Measurements from ENCODE around the gene TPK1. TPM values are rescaled to one million over a fixed set of nuclear protein-coding genes. Genes with fewer than 3 reads are reported as not detected.

The TPK1 gene
- polyA plus RNA-seq, 1 of the 3 experiments (the other 2 are of a cell fraction), result 3.3 TPM

DNA sequence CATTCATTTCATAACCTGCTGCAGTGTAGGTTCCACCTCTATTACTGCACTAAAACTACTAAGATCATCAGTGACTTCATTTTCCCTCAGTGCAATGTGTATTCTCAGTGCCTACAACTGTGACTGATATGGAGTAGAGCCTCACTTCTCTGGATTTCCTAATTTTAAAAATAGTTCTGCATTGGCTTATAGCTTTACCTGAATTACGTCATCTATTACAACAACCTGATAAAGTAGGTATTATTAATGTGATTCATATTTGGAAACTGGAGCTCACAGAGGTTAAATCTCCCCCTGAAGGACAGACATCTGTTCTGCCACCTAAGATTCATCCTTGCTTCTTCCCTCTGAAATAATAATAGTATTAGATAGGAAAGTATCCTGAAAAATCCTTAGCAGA is 361.5 kb downstream of the TPK1 start (continued):
- TF ChIP-seq, protein P1, sequence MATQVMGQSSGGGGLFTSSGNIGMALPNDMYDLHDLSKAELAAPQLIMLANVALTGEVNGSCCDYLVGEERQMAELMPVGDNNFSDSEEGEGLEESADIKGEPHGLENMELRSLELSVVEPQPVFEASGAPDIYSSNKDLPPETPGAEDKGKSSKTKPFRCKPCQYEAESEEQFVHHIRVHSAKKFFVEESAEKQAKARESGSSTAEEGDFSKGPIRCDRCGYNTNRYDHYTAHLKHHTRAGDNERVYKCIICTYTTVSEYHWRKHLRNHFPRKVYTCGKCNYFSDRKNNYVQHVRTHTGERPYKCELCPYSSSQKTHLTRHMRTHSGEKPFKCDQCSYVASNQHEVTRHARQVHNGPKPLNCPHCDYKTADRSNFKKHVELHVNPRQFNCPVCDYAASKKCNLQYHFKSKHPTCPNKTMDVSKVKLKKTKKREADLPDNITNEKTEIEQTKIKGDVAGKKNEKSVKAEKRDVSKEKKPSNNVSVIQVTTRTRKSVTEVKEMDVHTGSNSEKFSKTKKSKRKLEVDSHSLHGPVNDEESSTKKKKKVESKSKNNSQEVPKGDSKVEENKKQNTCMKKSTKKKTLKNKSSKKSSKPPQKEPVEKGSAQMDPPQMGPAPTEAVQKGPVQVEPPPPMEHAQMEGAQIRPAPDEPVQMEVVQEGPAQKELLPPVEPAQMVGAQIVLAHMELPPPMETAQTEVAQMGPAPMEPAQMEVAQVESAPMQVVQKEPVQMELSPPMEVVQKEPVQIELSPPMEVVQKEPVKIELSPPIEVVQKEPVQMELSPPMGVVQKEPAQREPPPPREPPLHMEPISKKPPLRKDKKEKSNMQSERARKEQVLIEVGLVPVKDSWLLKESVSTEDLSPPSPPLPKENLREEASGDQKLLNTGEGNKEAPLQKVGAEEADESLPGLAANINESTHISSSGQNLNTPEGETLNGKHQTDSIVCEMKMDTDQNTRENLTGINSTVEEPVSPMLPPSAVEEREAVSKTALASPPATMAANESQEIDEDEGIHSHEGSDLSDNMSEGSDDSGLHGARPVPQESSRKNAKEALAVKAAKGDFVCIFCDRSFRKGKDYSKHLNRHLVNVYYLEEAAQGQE (IDR thresholded peaks at IDR 0.05; ENCODE audit: low read depth, low read length), result no peak
- TF ChIP-seq POLR2AphosphoS5 (IDR thresholded peaks at IDR 0.05; ENCODE audit: low read depth, low read length), result no peak
- TF ChIP-seq, protein P2, sequence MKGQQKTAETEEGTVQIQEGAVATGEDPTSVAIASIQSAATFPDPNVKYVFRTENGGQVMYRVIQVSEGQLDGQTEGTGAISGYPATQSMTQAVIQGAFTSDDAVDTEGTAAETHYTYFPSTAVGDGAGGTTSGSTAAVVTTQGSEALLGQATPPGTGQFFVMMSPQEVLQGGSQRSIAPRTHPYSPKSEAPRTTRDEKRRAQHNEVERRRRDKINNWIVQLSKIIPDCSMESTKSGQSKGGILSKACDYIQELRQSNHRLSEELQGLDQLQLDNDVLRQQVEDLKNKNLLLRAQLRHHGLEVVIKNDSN (IDR thresholded peaks at IDR 0.05; ENCODE audit: borderline replicate concordance, low read depth), result no peak
- no peak for TF ChIP-seq EZH2phosphoT487 (IDR thresholded peaks at IDR 0.05; ENCODE audit: borderline replicate concordance, low read depth)

DNA sequence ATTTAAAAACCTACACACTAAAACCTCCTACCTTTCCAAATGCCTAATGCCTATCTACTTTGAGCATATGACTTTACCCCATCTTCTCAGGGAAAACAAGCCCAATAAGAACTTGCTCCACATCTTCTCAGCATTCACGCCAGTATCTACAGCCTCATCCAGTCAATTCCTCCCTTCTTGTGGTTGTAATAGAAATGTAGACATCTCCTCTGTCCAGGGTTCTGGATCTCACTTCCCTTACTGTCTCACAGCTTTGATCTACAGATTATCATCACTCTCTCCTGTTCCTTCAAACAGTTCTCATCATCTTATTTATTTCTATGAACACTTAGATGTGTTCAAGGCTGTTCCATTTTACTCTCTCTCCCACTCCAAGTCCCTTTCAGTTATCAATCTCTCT is 361.9 kb downstream of the TPK1 start:
- H4K20me1 ChIP-seq (ENCODE audit: insufficient read depth), result no peaks in the 10 kb centered on the region
- H3K9me3 ChIP-seq, result no peaks in the 10 kb centered on the region
- TF ChIP-seq, protein P1 (IDR thresholded peaks at IDR 0.05; ENCODE audit: low read depth, low read length), result no peak
- TF ChIP-seq RAD21 (IDR thresholded peaks at IDR 0.05; ENCODE audit: low read length) (no peak), NFIC (IDR thresholded peaks at IDR 0.05; ENCODE audit: borderline replicate concordance) (no peak), RXRA (IDR thresholded peaks at IDR 0.05; ENCODE audit: borderline replicate concordance, low read depth) (no peak), RFX5 (IDR thresholded peaks at IDR 0.05; ENCODE audit: low read length) (no peak), YY1 (IDR thresholded peaks at IDR 0.05; ENCODE audit: low read depth) (no peak), TCF12 (IDR thresholded peaks at IDR 0.05) (no peak), EZH2phosphoT487 (IDR thresholded peaks at IDR 0.05; ENCODE audit: borderline replicate concordance, low read depth) (no peak), FOSL2 (IDR thresholded peaks at IDR 0.05; ENCODE audit: borderline replicate concordance, low read depth) (no peak), RCOR1 (IDR thresholded peaks at IDR 0.05; ENCODE audit: low read length) (no peak), NRF1 (IDR thresholded peaks at IDR 0.05; ENCODE audit: low read depth, low read length) (no peak), JUND (IDR thresholded peaks at IDR 0.05) (no peak)
- TF ChIP-seq, protein P3, sequence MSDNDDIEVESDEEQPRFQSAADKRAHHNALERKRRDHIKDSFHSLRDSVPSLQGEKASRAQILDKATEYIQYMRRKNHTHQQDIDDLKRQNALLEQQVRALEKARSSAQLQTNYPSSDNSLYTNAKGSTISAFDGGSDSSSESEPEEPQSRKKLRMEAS (IDR thresholded peaks at IDR 0.05; ENCODE audit: low read depth), result no peak
- TF ChIP-seq, protein P4, sequence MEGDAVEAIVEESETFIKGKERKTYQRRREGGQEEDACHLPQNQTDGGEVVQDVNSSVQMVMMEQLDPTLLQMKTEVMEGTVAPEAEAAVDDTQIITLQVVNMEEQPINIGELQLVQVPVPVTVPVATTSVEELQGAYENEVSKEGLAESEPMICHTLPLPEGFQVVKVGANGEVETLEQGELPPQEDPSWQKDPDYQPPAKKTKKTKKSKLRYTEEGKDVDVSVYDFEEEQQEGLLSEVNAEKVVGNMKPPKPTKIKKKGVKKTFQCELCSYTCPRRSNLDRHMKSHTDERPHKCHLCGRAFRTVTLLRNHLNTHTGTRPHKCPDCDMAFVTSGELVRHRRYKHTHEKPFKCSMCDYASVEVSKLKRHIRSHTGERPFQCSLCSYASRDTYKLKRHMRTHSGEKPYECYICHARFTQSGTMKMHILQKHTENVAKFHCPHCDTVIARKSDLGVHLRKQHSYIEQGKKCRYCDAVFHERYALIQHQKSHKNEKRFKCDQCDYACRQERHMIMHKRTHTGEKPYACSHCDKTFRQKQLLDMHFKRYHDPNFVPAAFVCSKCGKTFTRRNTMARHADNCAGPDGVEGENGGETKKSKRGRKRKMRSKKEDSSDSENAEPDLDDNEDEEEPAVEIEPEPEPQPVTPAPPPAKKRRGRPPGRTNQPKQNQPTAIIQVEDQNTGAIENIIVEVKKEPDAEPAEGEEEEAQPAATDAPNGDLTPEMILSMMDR (IDR thresholded peaks at IDR 0.05), result no peak
- no peak overlapping the region for H3K9ac ChIP-seq
- no peaks in the 10 kb centered on the region for H3K9me2 ChIP-seq
- CTCF ChIA-PET, result interaction anchor here (1.4 kb wide), 1 partner anchor 37 kb away, joined by 5 read pairs; no protein-coding TSS in a partner anchor
- H3K36me3 ChIP-seq (replicated peaks in 1 of 2; ENCODE audit: control insufficient read depth in 1 of 2, insufficient read depth in 2 of 2, low read length in 1 of 2), result no peaks in the 10 kb centered on the region
- POLR2A ChIA-PET, result no interaction called here
- H3K27me3 ChIP-seq (ENCODE audit: insufficient read depth), result no peaks in the 10 kb centered on the region
- DNase-seq, result no peak
- H3K27ac ChIP-seq (ENCODE audit: low read depth in 2 of 2, low read length in 1 of 2), result no peak overlapping the region
- 8% methylated on average over 1 of the region's 1 CpG for WGBS (ENCODE audit: low lambda C conversion rate)
- H3F3A ChIP-seq (replicated peaks; ENCODE audit: insufficient read depth), result no peaks in the 10 kb centered on the region
- H3K4me2 ChIP-seq, result no peak overlapping the region
- H3K79me2 ChIP-seq (ENCODE audit: insufficient read depth), result no peaks in the 10 kb centered on the region
- no peak overlapping the region for H2AFZ ChIP-seq (ENCODE audit: low read depth)
- no peaks in the 10 kb centered on the region for H3K4me1 ChIP-seq (ENCODE audit: control insufficient read depth in 1 of 2, insufficient read depth in 2 of 2, low read depth in 1 of 2, low read length in 1 of 2)
- no peak overlapping the region for H3K4me3 ChIP-seq (ENCODE audit: low read depth in 2 of 2, low read length in 1 of 2)
